Activated CD4-positive, alpha-beta T cell treated with anti-CD3 and anti-CD28 coated beads, Interleukin-2, amount 50 U/mL, for 4 hours (primary cell): ENCODE results near the gene RINL.
"Not testable (repeated sequence)": the region's sequence is repeated elsewhere in the genome, so short reads cannot be mapped to it uniquely, and the experiment has no call there.

Source experiments
- DNase-seq, 2 experiments: peaks; one replicate each; pipeline ENCODE4 v3.0.0-alpha.2; 2020

Gene RINL

DNA sequence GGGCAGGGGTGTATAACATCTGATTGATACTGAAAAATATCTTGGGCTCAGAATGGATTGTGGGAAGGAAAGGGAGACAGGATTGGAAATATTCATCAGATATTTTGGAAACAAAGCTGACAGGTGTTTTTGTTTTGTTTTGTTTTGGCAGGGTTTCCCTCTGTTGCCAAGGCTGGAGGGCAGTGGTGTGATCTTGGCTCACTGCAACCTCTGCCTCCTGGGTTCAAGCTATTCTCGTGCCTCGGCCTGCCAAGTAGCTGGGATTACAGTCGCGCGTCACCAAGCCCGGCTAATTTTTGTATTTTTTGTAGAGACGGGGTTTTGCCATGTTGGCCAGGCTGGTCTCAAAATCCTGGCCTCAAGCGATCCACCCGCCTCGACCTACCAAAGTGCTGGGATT lies 4.7 kb downstream of the RINL start:
- DNase-seq, result not testable (repeated sequence)

DNA sequence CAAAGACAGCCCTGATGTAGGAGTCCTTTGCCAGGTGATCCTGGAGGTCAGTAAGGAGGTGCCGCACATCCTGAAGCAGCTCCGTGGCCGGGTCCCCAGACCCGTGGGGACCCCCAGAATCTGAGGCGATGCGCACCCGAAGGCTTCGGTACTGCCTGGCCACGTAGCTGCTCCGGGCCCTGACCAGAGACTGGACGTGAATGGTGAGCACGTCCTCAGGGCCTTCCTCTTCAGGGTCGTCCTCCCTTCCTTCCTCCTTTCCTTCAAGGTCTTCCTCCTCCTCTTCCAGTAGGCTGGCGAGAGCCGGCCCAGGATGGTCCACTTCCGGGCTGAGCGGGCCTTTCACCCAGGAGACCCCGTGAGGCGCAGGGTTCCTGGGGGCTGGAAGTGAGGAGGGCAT lies 7.5 kb downstream of the RINL start:
- no peak for DNase-seq

- peak; percentile 92 for DNase-seq
Measured at GRCh38 chr19:38869836-38870607, 8.1 kb downstream of the RINL start.

DNA sequence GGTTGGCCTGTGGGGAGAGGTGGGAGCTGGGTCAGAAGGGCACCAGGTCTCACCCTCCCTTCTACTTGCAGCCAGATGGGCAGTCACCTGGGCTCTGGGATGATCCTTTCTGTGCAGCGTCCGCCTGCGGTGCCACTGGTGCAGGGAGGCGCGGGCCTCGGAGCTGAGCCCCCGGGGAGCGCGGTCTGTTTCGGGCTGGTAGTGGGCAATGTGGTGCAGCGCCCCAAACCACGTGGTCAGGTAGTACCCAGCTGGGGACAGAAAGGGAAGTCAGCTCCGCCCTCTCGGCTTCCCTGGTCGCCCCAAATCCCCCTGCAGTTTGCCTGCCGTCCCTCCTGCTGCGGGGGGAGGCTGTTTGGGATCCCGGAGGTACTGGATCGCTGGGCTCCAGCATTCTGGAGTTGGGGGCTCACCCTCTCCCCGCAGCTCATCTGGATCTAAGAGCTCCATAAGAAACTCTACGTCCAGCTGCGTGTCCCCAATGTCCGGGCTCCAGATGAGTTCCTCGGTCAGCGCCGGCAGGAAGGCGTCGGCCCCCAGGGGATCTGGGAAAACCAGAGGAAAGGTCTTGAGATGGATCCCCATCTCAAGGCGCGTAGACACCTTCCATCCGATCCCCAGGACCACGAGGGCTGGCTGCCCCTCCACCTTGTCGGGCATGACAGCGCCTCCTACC lies 8.8 kb downstream of the RINL start:
- no peak for DNase-seq

DNA sequence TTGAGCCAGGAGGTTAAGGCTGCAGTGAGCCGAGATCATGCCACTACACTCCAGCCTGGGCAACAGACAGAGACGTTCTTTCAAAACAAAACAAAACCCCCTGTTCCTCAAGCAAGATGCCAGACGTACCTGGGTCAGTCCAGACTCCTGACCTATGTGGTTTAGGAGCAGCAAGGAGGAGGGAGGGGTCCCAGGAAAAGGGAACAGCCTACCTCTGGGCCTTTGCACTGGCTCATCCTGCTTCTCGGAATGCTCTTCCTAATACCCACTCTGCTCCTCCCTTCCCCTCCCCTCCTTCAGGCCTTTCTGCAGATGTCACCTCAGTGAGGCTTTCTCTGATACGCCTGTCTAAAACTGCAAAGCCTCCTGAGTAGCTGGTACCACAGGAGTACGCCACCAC lies 9.5 kb downstream of the RINL start:
- DNase-seq, result no peak

GRCh38 chr19:38867171-38867780 lies 10.8 kb downstream of the RINL start:
- DNase-seq, result no peak

- no peak for DNase-seq
Measured at GRCh38 chr19:38862321-38863059, 15.6 kb downstream of the RINL start.

DNA sequence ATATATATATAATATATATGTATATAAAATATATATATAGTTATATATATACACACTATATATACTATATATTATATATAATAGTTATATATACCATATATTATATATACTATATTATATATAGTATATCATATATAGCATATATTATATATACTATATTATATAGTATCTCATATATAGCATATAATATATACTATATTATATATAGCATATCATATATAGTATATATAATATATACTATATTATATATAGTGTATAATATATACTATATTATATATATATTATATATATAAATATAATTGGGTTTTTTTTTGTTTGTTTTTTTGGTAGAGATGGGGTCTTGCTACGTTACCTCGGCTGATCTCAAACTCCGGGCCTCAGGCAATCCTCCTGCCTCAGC lies 16.7 kb downstream of the RINL start:
- DNase-seq, result no peak

GRCh38 chr19:38859631-38860204 lies 18.4 kb downstream of the RINL start:
- not testable (repeated sequence) for DNase-seq

DNA sequence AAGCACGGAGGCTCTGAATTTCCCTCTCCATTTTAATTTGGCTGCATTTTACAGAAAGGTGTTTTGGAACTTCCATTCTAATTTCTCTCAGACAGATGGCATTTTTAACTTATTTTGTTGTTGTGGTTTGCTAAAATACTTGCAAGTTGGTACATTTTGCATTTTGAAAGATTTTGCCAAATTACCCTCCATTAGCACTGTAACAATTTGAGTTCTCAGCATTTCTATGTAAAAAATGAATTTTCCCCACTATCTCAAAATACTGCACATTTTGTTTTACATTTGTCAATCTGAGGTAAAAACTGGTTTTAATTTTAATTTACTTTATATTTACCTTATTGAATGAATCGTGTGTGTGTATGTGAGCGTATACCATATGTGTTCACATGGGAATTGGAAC lies 21.3 kb downstream of the RINL start:
- no peak for DNase-seq

GRCh38 chr19:38855751-38856150 lies 22.3 kb downstream of the RINL start:
- not testable (repeated sequence) for DNase-seq

GRCh38 chr19:38854961-38855360 lies 23.1 kb downstream of the RINL start:
- DNase-seq, result not testable (repeated sequence)

DNA sequence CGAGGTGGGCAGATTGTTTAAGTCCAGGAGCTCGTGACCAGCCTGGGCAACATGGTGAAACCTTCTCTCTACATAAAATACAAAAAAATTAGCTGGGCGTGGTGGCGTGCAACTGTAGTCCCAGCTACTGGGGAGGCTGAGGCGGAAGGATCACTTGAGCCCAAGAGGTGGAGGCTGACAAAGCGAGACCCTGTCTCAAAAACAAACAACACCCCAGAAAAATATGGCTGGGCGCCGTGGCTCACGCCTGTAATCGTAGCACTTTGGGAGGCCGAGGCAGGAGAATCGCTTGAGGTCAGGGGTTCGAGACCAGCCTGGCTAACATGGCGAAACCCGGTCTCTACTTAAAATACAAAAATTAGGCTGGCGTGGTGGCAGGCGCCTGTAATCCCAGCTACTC lies 24.9 kb downstream of the RINL start:
- DNase-seq, result no peak

DNA sequence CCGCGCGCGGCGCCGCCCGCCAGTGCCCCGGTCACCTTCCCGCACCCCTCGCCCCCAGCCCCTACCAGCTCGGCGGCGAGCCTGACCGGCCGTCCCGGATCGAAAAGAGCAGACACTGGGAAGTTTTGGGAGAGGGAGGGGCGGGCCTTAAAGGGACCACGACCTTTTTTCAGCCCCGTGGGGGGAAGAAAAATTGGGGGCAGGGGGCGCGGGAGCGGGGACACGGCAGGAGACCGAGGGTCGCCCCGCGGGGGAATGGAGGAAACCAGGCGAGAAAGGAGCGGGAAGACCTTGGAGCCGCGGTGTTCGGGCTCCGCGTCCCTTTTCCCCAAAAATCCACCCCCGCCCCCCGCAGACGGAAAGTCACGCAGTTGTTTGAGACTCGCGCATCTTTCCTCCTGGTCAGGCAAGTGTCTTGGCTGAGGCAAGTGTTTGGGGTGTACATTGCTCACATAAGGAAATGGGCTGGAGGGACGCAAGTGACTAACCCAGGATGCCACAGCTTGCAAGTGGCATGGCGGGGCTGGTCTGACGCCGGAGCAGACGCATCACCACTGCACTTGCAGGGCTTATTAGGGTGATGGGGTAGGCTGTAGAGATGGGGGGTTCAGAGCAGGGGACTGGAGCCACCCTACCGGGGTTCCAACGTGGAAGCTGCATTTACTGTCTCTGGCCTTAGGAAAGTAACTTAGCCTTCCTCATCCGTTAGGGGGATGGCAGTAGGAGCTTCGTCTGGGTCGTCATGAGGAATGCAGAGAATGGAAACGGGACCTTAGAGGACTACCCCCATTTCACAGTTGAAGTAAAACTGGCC lies 25.6 kb downstream of the RINL start:
- DNase-seq, result peak; percentile 49 to 58

GRCh38 chr19:38851622-38852230 lies 26.3 kb downstream of the RINL start:
- DNase-seq, result peak; percentile 84 to 88

GRCh38 chr19:38850976-38851621 lies 27.0 kb downstream of the RINL start:
- no peak for DNase-seq

GRCh38 chr19:38850436-38850975 lies 27.6 kb downstream of the RINL start:
- DNase-seq, result no peak

- DNase-seq, result peak; percentile 98 to 99
Measured at GRCh38 chr19:38849860-38850435, 28.1 kb downstream of the RINL start, which contains the start of gene HNRNPL. TSS of gene HNRNPL (minus strand) at chr19:38849986. CDS start at chr19:38849966, 20 bp downstream.

- DNase-seq, result peak; percentile 97 to 98
Measured at GRCh38 chr19:38849147-38849859, 28.8 kb downstream of the RINL start.
